Measurements from ENCODE around the gene MFAP5. TPM values are rescaled to one million over a fixed set of nuclear protein-coding genes. Genes with fewer than 3 reads are reported as not detected.

The MFAP5 gene, protein sequence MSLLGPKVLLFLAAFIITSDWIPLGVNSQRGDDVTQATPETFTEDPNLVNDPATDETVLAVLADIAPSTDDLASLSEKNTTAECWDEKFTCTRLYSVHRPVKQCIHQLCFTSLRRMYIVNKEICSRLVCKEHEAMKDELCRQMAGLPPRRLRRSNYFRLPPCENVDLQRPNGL
- total RNA-seq, result 387 TPM

DNA sequence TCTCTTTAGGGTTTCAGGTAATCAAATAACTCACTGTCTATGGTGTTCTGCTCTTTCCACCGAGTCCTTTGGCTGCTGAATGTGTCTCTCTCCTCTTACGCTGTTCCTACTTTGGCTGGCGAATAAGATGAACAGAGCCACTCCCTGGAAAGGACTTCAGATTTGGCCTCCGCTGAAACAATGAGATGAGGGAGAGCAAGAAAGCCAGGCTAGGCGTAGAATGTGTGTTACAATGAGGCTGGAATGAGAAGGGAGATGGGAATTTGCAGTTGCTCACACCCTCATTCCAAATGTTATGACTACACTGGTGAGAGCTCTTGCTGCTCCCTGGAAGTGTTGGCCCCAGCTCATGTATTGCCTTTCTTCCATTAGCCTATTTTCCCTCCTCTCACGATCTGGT is at the start of gene MFAP5:
Gene MFAP5, minus strand, starts transcription at position 234 of the 400 bp plus-strand sequence. CDS start 722 bp downstream, outside the sequence.
- ATAC-seq (peak; percentile 82), DNase-seq (ENCODE audit: low spot score) (no peak)
- intact Hi-C loops (cut with DNase I), result no loop called here

DNA sequence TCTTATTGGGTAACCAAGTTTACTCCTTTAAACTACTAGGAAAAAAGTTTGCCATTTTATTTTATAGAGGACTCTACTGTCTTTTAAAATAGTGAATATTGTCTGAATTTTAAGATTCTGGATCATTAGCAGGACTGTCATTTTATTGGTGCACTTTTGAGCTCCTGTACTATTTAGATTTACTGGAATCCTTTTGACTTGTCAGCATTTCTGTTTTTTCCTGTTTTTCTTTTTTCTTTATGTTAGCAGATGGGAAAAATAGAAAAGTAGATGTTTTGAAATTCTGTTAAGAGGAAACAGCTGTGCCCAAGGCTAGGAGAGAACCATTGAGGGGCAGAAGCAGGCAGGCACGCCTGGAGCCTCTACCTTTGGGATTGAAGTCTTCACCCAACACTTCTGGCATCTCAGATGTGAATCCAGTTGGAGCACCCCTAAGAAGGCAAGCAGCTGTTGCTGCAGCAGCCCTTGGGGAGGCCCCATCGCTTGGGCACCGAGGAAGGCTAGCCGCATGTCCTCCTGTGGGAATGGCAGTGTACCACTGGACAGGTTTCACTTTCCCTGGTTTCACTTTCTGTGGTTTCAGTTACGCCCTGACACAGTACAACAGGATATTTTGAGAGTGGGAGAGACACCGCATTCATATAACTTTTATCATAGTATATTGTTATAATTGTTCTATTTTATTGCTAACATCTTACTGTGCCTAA is 46.7 kb upstream of the MFAP5 start:
- intact Hi-C loops (cut with DNase I), result no loop called here
- no peak for DNase-seq (ENCODE audit: low spot score)
- ATAC-seq, result peak; percentile 90

DNA sequence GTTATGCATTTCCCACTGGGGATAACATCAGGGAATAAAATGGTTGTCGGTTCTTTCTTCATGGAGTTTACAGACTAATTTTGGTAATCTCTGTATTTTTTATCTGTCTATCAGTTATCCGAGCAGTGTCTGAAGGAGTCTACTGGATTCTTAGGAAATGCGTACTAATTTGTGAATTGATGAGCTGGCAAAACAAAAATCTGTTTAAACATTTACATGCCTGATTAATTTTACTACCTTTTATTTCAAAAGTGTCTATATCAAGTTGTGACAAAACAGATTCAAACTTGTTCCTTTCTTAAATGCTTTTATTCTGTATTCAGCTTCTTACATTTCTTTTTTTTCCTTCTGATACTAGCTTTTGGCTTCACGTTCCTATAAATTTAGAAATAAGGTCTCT is 39.5 kb upstream of the MFAP5 start:
- ATAC-seq (no peak), DNase-seq (ENCODE audit: low spot score) (no peak)
- intact Hi-C loops (cut with DNase I), result no loop called here

DNA sequence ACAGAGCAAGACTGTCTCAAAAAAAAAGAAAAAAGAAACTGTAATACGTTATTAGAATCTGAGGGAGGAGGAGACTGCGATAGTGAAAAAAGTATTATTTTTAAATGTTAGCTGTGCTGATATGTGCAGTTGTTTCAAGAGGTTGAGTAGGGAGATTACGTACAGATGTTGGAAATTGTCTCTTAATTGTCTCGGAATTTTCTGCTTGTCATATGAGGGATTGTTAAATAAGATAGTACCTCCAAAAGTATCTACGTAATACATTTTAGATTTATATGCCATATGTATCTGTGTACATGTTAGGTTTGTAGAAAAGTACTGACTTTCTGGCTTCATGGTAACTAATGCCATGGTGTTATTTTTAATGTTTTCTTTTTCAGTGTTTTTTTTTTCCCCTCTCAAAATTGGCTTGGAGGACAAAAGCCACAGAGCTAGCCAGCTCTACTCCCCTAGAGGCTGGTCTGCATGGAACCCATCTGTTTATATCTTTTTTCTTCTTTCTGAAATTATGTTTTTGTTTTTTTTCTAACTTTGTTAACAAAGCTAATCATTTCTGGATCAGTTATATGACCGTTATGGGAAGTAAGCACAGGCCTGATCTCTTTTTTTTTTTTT is 38.5 kb upstream of the MFAP5 start:
- intact Hi-C loops (cut with DNase I), result no loop called here
- DNase-seq (ENCODE audit: low spot score) (no peak), ATAC-seq (no peak)

DNA sequence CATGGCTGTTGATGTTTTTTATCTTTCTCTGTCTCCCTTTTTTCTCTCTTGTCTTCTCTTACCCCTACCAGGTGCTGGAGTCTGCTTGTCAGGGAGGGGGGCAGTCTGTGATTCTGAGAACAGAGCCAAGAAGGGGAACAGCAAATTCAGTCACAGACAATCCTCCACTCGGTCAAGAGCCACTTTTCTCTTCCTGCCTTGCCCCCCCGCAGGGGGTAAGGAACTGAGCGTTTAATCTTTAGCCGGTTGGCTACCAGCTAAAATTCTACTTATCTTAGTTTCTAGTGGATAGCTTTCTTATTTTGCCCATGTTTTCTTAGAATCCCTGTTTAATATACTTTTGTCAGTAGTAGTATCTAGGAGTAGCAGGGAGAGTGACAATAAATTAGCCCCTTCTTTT is 37.1 kb upstream of the MFAP5 start:
- DNase-seq (ENCODE audit: low spot score), result no peak
- ATAC-seq, result no peak
- intact Hi-C loops (cut with DNase I), result no loop called here

DNA sequence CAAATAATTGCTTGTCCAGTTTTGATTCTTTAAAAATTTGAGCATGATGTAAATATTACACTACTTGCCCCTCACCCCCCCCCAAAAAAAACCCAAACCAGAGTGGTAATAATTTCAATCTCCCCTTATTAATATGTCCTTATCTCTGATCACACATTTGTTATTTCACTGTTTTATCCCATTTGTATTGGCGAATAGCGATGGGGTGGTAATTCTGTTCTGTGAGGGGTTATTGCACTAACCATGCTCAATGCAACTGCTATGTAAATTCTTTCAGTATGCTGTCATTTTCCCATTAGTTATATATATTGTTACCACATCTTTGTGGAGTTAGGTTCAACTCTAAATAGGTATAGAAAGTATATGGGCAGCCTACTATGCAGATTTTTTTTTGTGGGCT is 36.3 kb upstream of the MFAP5 start:
- intact Hi-C loops (cut with DNase I), result no loop called here
- DNase-seq (ENCODE audit: low spot score), result no peak
- ATAC-seq, result no peak

DNA sequence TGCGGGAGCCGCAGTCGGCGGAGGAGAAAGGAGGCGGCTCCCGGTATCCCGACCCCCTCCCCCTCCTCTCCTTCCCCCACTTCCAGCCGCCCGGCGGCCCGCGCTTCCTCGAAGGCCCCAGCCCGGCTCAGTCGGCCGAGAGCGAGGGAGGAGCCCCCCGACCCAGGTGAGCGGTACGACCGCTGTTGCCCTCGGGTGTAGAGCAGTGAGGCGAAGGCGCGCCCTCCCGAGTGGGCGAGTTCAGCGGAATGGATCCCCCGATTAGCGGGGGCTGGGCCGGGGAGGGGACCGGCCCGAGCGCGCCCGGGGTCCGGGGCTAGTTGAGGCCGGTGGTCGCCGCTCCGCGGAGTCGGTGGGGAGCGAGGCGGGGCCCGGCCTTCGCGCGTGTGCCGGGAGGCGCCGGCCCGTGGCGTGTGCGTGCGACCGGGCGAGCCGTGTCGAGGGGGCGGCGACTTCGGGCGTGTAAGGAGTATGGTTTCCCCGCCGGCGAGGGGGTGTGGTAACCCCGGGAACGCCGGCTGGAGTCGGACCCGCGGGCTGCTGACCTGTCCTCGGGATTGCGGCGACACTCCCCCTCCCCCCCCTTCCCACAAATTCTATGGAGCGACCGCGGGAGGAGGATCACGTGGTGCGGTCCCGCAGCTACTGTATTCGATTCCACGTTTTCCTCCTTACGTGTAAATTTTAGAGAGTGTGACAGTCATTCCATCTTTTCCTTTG is 35.7 kb upstream of the MFAP5 start:
- DNase-seq (ENCODE audit: low spot score) (peak; percentile 84), ATAC-seq (peak; percentile 63)
- intact Hi-C loops (cut with DNase I), result no loop called here

DNA sequence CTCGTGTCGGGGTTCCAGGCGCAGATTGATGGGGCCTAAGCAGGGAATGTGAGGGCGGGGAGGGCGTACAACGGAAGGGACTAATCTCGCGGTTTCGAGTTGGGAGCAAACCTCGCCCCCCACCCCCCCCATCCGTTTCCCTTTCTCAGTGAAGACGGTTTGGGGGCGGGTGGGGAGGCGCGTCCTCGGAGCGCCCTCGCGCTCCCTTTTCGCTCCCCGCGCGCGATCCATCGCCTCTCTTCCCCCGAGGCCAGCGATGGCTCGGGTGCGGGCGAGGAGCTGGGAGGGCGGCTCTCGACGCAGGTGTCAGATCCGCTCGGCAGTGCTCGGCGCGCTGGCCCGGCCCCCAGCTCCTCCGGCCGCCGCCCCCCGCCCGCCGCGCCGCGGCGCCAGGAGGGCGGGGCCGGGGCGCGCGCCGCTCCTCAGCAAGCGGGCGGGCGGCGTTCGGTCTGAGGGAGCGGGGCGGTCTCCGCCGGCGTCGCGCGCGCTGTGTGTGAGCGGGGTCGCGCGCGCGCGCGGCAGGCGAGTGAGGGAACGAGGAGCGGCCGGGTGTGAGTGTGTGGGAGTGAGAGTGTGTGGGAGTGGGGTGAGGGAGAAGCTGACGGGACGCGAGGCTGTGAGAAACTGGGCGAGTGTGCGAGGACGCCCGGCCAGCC is 35.0 kb upstream of the MFAP5 start, which contains the start of gene RIMKLB:
Gene RIMKLB, plus strand, starts transcription at position 516 of the 656 bp plus-strand sequence. CDS start 15,876 bp downstream, outside the sequence.
- ATAC-seq, result peak; percentile 89
- DNase-seq (ENCODE audit: low spot score), result peak; percentile 90
- intact Hi-C loops (cut with DNase I), result no loop called here

DNA sequence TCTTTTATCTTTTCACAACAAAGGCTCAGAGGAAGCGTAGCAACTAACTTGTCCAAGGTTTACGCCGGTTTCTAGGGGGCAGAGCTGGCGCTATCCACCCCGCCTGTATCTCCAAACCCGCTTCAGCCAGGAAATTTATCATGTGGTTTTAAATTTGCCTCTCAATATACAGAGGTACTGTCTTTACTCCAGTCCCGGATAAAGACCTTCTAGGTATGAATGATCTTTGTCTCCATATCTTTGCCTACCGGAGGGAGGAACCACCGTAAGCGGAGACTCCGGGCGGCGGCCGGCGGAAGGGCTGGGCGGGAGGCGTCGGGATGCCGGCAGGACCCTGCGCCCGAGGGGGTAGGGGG is 34.5 kb upstream of the MFAP5 start:
- no peak for DNase-seq (ENCODE audit: low spot score)
- intact Hi-C loops (cut with DNase I), result no loop called here
- peak; percentile 45 for ATAC-seq

DNA sequence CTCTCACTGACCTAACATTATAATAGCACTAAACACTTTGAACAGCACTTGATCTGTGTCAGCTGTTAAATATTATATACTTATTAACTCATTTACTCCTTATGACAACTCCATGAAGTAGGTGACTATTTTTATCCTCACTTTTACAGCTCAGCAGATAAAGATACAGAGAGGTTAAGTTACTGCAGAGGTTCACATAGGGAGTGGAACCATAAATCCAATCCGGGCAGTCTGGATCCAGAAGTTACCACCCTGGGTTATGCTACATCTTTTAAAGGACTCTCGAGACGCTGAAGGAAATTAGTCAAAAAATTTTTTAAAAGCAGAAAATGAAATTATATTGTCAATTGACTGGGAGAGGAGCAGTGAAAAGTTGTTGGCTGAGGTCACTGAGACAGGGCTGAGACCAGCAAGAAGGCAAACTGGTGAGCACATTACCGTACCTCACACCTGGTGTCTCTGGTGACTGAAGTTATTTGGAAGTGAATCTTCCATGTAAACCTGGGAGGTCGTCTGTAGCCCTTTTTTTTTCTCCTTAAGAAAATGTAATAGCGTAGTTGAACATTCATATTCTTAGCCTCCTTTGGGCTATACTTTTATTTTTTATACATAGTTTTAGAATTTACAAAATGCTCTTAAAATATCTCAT is 33.9 kb upstream of the MFAP5 start:
- ATAC-seq (no peak), DNase-seq (ENCODE audit: low spot score) (no peak)
- intact Hi-C loops (cut with DNase I), result no loop called here

DNA sequence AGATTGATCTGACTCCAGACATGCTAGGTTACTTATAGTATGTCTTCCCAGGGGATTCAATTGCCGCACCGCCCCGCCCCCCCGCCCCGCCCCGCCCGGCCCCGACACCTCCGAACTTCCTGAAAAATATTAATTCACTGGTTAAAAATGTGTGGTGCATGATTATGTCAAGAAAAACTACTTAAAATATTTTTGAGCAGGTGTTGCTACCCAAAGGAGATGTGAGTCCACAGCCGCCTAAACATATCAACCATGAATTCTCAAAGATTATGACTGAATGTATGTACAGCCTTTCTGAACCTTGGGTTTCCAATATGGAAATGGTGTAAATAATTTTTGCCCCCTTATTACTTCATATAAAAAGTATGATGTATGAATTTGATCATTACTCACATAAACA is 32.5 kb upstream of the MFAP5 start:
- no peak for DNase-seq (ENCODE audit: low spot score)
- intact Hi-C loops (cut with DNase I), result no loop called here

DNA sequence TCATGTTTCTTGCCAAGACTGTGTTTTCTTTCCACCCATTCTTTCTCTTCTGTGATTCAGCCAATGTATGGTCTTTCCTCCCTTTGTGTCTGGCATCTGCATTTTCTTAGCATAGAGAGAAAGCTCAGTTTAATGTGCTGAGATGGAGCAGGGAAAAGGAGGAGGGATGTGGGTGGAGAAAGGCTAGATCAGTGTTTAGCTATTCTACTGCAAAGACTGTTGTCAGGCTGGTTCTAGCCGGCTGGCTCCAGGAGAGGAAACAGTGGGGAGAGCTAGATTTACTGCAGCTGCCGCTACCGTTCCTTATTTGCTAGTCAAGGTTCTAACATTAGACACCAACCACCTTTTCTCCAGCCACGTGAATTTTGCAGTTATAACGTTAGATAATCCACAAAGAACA is 29.9 kb upstream of the MFAP5 start:
- ATAC-seq, result peak; percentile 82
- intact Hi-C loops (cut with DNase I), result no loop called here
- DNase-seq (ENCODE audit: low spot score), result peak; percentile 81

More for the DNA sequence above, 32.5 kb upstream of the MFAP5 start:
- ATAC-seq, result no peak

DNA sequence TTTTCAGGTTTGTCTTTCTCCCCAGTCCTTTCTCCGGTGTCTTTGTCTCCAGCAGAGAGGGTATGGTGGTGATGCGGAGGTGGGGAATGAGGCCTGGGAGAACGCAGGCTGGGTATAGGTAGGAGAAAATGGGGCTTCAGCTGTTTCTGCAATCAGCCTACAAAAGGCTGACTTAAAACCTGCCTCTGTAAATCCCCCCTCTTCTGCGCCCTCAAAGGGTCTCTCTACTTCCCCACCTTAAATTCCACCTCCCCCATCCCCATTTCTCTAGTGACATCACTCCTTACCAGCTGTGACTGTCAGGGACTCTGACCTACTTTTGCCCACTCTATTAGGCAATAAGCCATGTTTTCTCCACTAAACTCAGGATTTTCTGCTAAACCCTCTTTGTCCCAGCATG is 27.1 kb upstream of the MFAP5 start:
- no peak for ATAC-seq
- intact Hi-C loops (cut with DNase I), result no loop called here
- no peak for DNase-seq (ENCODE audit: low spot score)

DNA sequence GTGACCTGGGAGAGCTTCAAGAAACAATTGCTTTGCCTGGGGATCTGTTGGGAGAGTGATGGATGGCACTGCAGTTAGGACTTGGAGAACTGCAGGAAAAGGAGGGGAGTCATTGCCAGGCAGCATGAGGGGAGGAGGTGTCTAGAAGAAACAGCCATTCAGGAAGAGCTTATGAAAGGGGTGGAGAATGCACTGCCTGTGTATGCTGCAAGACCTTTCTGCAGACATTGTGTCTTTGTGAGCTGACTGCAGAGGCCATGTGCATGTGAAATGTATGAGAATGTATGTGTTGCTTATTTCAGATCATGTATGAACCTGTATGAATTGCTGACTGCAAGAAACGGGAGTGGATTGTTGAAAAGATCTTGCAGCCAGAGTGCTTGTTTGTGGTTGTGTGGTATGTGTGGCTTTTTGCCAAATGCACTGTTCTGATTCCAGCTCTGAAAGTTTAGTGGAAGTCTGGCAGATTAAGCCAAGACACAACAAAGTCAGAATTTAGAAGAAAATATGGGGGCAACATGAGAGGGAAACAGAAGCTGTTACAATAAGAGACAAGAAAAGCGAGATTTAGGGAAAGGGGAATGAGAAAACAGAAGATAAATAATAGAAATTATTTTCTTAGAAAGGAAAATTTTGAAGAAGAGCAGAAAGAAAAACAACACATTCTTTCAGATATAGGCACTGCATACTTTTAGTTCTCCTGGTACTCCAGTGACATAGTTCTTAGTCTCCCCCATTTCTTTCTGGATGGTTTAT is 25.4 kb upstream of the MFAP5 start:
- DNase-seq (ENCODE audit: low spot score) (no peak), ATAC-seq (peak; percentile 95)
- intact Hi-C loops (cut with DNase I), result no loop called here

DNA sequence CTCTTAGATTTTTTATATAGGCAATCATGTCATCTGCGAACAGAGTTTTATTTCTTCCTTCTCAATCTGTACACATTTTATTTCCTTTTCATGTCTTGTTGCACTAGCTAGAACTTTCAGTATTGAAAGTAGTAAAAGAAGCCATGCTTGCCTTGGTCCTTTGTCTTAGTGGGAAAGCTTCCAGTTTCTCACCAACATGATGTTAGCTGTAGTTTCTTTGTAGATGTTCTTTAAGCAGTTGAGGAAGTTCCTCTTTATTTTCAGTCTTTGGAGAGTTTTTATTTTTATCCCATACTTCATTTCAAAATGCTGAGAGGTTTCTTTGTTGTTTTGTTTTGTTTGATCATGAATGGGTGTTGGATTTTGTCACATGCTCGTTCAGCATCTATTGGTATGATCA is 22.4 kb upstream of the MFAP5 start:
- ATAC-seq, result no peak
- intact Hi-C loops (cut with DNase I), result no loop called here

DNA sequence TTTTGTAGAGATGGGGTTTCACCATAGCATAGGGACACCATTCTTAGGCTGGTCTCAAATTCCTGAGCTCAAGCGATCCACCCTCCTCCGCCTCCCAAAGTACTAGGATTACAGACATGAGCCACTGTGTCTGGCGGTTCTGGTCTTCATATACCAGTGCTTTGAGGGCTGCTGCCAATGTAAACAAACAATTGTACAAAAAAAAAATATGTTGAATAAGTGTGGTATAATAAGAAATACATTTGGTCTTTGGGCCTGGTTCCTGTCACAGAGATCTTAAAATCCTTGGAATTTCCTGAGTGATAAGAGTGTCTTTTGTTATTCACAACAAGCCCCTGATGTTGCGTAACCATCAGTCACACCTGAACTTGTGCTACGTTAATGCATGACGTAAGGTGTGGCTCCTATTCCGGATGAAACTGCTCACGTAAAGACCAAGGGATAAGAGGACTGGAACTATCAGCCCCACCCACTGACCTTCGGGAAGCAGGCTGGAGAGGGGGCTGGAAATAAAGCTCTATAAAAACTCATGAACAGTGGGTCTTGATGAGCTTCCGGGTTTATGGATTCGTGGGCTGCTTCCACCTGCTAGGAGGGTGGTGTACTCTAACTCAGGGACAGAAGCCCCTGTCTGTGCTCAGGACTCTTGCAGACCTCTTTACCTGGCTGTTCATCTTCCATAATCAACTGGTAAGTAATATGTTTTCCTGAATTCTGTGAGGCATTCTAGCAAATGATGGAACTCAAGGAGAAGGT is 18.7 kb upstream of the MFAP5 start:
- peak; percentile 64 for ATAC-seq
- no peak for DNase-seq (ENCODE audit: low spot score)
- intact Hi-C loops (cut with DNase I), result loop anchor here (5.0 kb wide), 1 partner anchor 181 kb away; no protein-coding TSS in a partner anchor

More for the DNA sequence above, 22.4 kb upstream of the MFAP5 start:
- no peak for DNase-seq (ENCODE audit: low spot score)

DNA sequence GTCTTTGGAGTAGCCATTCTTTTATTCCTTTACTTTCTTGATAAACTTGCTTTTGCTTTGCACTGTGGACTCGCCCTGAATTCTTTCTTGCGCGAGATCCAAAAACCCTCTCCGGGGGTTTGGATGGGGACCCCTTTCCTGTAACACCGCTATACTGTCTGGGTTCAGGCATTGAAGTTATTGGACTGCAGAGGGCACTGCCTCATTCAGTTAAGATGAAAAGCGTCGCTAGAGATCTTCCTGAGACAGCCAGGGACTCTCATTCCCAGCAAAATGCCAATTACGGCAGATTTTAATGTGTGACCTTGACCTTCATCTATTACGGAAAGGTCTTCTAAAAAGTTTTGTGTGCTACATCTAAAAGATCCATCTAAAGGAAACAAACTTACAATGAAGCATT is 17.9 kb upstream of the MFAP5 start:
- intact Hi-C loops (cut with DNase I), result loop anchor here (5.0 kb wide), 1 partner anchor 182 kb away; no protein-coding TSS in a partner anchor
- ATAC-seq, result peak; percentile 52
- no peak for DNase-seq (ENCODE audit: low spot score)

Measured in sciatic nerve (tissue), 2 donors.